SK-N-SH (cell line): ENCODE data around the gene NCAPH2. TPM values are rescaled to one million over a fixed set of nuclear protein-coding genes. Genes with fewer than 3 reads are reported as not detected.

Source experiments
- CTCF ChIA-PET: fragments of 300-600, 350-600 bp; formaldehyde crosslinking; extraction: SDS; loops from one replicate; lab custom pipeline; 2021; lab: Yijun Ruan, JAX
- POLR2A ChIA-PET: fragments of 350-600 bp; sonication (Branson Sonifier 250); formaldehyde crosslinking; extraction: SDS; loops from one replicate; lab custom pipeline; 2020; ENCODE audit warnings: antibody characterized with exemption, inconsistent platforms; lab: Yijun Ruan, JAX
- DNase-seq: peaks from one replicate; pipeline ENCODE4 v3.0.0; 2012
- H2AFZ ChIP-seq: fragments of 200-600 bp; sonication (generic); 2 replicates; pipeline ENCODE4 v1.8.1; 2016; ENCODE audit warnings: antibody characterized with exemption, mild to moderate bottlenecking, low read depth
- H3F3A ChIP-seq: fragments of 200-600 bp; sonication (generic); replicated peaks from 2 replicates; pipeline ENCODE3; 2016; ENCODE audit warnings: antibody characterized with exemption, mild to moderate bottlenecking; ENCODE audit not compliant: insufficient read depth
- H3K27ac ChIP-seq, 2 experiments: fragments of 200-500 bp in 1 of 2; fragments of 200-600 bp in 1 of 2; sonication (Bioruptor generic) in 1 of 2; sonication (generic), shearing (Covaris generic) in 1 of 2; 2 replicates each; pipeline versions ENCODE4 v1.5.1 to v1.6.1; 2014 to 2016; ENCODE audit warnings: low read depth in 2 of 2, inconsistent platforms in 1 of 2, low read length in 1 of 2, mild to moderate bottlenecking in 1 of 2, mixed read lengths in 1 of 2
- H3K27me3 ChIP-seq: fragments of 200-600 bp; sonication (generic), shearing (Covaris generic); 2 replicates; pipeline ENCODE4 v1.6.1; 2016; ENCODE audit warnings: mixed run types; ENCODE audit not compliant: insufficient read depth
- H3K36me3 ChIP-seq, 2 experiments: fragments of 200-500 bp in 1 of 2; fragments of 200-600 bp in 1 of 2; sonication (Bioruptor generic) in 1 of 2; sonication (generic) in 1 of 2; replicated peaks in 1 of 2; 2 replicates each; pipeline versions ENCODE3 to v1.5.1; 2014 to 2016; ENCODE audit warnings: low read length in 1 of 2, mild to moderate bottlenecking in 1 of 2; ENCODE audit not compliant: insufficient read depth in 2 of 2, control insufficient read depth in 1 of 2
- H3K4me1 ChIP-seq, 2 experiments: fragments of 200-500 bp in 1 of 2; fragments of 200-600 bp in 1 of 2; sonication (Bioruptor generic) in 1 of 2; sonication (generic), shearing (Covaris generic) in 1 of 2; 2 replicates each; pipeline versions ENCODE4 v1.5.1 to v1.6.1; 2014 to 2016; ENCODE audit warnings: low read depth in 1 of 2, low read length in 1 of 2, mixed run types in 1 of 2; ENCODE audit not compliant: insufficient read depth in 2 of 2, control insufficient read depth in 1 of 2
- H3K4me2 ChIP-seq: fragments of 200-600 bp; sonication (generic), shearing (Covaris generic); 2 replicates; pipeline ENCODE4 v1.6.1; 2017; ENCODE audit warnings: mixed run types
- H3K4me3 ChIP-seq, 2 experiments: fragments of 200-500 bp in 1 of 2; fragments of 200-600 bp in 1 of 2; sonication (Bioruptor generic) in 1 of 2; sonication (generic), shearing (Covaris generic) in 1 of 2; 2 replicates each; pipeline versions ENCODE4 v1.5.1 to v1.8.1; 2014 to 2016; ENCODE audit warnings: low read depth in 2 of 2, inconsistent platforms in 1 of 2, low read length in 1 of 2, mild to moderate bottlenecking in 1 of 2, mixed read lengths in 1 of 2, moderate library complexity in 1 of 2
- H3K79me2 ChIP-seq: fragments of 200-600 bp; sonication (generic); 2 replicates; pipeline ENCODE4 v1.8.1; 2017; ENCODE audit warnings: mild to moderate bottlenecking; ENCODE audit not compliant: insufficient read depth
- H3K9ac ChIP-seq: fragments of 200-600 bp; sonication (generic); 2 replicates; pipeline ENCODE4 v1.6.1; 2017; ENCODE audit warnings: mixed run types
- H3K9me2 ChIP-seq: fragments of 200-600 bp; sonication (generic); 2 replicates; pipeline ENCODE4 v1.6.1; 2017; ENCODE audit warnings: mixed run types
- H3K9me3 ChIP-seq: fragments of 200-600 bp; sonication (generic); 2 replicates; pipeline ENCODE4 v1.6.1; 2017; ENCODE audit warnings: mixed run types, mild to moderate bottlenecking, moderate library complexity
- H4K20me1 ChIP-seq: fragments of 200-600 bp; sonication (generic); 2 replicates; pipeline ENCODE4 v1.6.1; 2017; ENCODE audit warnings: mild to moderate bottlenecking, mixed run types; ENCODE audit not compliant: insufficient read depth
- CHD2 ChIP-seq: fragments of 150-350 bp; IDR thresholded peaks from 2 replicates; pipeline ENCODE4 v1.6.1; 2018; ENCODE audit warnings: low read length; ENCODE audit not compliant: partially characterized antibody
- CTCF ChIP-seq: fragments of 200-600 bp; sonication (generic); IDR thresholded peaks from 2 replicates; pipeline ENCODE4 v1.6.1; 2017; ENCODE audit warnings: antibody characterized with exemption, mild to moderate bottlenecking, moderate library complexity
- EP300 ChIP-seq, 2 experiments: IDR thresholded peaks; 2 replicates each; pipeline versions ENCODE4 v1.4.0 to v1.6.1; 2012; ENCODE audit warnings: borderline replicate concordance in 1 of 2, low read depth in 1 of 2, low read length in 1 of 2
- EZH2phosphoT487 ChIP-seq: fragments of 200-600 bp; sonication (generic); IDR thresholded peaks from 2 replicates; pipeline ENCODE4 v1.6.1; 2017; ENCODE audit warnings: low read depth, mixed run types, mild to moderate bottlenecking, antibody characterized with exemption, moderate library complexity, borderline replicate concordance
- FOXJ3 ChIP-seq: sonication (generic); formaldehyde crosslinking; IDR thresholded peaks from 2 replicates; pipeline ENCODE4 v1.5.1; 2020; ENCODE audit warnings: mild to moderate bottlenecking, missing genetic modification reagents
- GABPA ChIP-seq: IDR thresholded peaks from 2 replicates; pipeline ENCODE4 v1.4.0; 2012; ENCODE audit warnings: low read depth, mild to moderate bottlenecking
- GATA2 ChIP-seq: sonication (generic); formaldehyde crosslinking; IDR thresholded peaks from 2 replicates; pipeline ENCODE4 v1.5.0; 2020; ENCODE audit warnings: mild to moderate bottlenecking, missing genetic modification reagents
- JUND ChIP-seq: IDR thresholded peaks from 2 replicates; pipeline ENCODE4 v1.4.0; 2012
- MAX ChIP-seq: IDR thresholded peaks from 2 replicates; pipeline ENCODE4 v1.4.0; 2012; ENCODE audit warnings: low read depth
- MEF2A ChIP-seq: IDR thresholded peaks from 2 replicates; pipeline ENCODE4 v1.4.0; 2012; ENCODE audit warnings: low read depth, borderline replicate concordance
- MXI1 ChIP-seq: IDR thresholded peaks from 2 replicates; pipeline ENCODE4 v1.6.1; 2012; ENCODE audit warnings: mild to moderate bottlenecking, low read depth, low read length, improper control_type of control experiment
- NRF1 ChIP-seq: IDR thresholded peaks from 2 replicates; pipeline ENCODE4 v1.6.1; 2012; ENCODE audit warnings: low read depth, mild to moderate bottlenecking, low read length
- POLR2AphosphoS5 ChIP-seq: IDR thresholded peaks from 2 replicates; pipeline ENCODE4 v1.6.1; 2012; ENCODE audit warnings: low read depth, low read length
- RAD21 ChIP-seq: IDR thresholded peaks from 2 replicates; pipeline ENCODE4 v1.6.1; 2012; ENCODE audit warnings: mild to moderate bottlenecking, low read length
- RCOR1 ChIP-seq: fragments of 150-350 bp; IDR thresholded peaks from 2 replicates; pipeline ENCODE4 v1.6.1; 2017; ENCODE audit warnings: antibody characterized with exemption, low read length
- SIN3A ChIP-seq: IDR thresholded peaks from 2 replicates; pipeline ENCODE4 v1.6.1; 2012; ENCODE audit warnings: low read depth, mild to moderate bottlenecking, low read length, moderate library complexity, borderline replicate concordance
- TEAD4 ChIP-seq: IDR thresholded peaks from 2 replicates; pipeline ENCODE4 v1.4.0; 2012; ENCODE audit warnings: mild to moderate bottlenecking, borderline replicate concordance; ENCODE audit not compliant: insufficient read depth
- YY1 ChIP-seq: IDR thresholded peaks from 2 replicates; pipeline ENCODE4 v1.4.0; 2012; ENCODE audit warnings: low read depth, mild to moderate bottlenecking
- ZBTB33 ChIP-seq: IDR thresholded peaks from 2 replicates; pipeline ENCODE4 v1.4.0; 2012; ENCODE audit warnings: low read depth, borderline replicate concordance
- WGBS: methylation state at CpG from one replicate; pipeline ENCODE4 v1.1.6; 2017; ENCODE audit warnings: low lambda C conversion rate; 5-methylcytosine and 5-hydroxymethylcytosine counted together
- polyA plus RNA-seq, 3 experiments: library from polyadenylated mRNA; depleted of rRNA; stranded (reverse); fragments of >200 nt; gene quantifications; 2 replicates each; pipeline ENCODE4 v1.2.3, GENCODE V29; 2012

The NCAPH2 gene
- polyA plus RNA-seq, 1 of the 3 experiments (the other 2 are of a cell fraction) = 22.4 TPM

DNA sequence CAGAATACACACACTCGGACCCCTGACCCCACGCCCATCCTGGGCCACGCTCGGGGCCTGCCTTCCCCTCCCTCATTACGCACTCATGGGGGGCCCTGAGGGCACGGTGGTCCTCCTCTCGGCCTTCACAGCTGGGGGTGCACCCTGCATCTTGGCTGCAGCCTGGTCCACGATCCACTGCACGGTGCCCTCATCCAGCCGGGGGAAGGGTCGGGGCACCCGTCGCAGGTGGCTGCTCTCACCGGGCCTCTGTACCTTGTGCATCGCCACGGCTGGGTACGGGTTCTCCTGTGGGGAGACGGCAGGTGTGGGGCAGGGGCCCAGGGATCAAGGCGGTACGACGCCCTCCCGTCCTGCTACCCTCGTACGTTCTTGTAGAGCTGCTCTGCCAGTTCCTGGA, 43.6 kb upstream of the NCAPH2 start:
- peaks cover 18% of the 10 kb centered on the region for H4K20me1 ChIP-seq
- no peak overlapping the region for H3K9ac ChIP-seq
- TF ChIP-seq TEAD4 = no peak
- no peak for TF ChIP-seq ZBTB33
- no peak for TF ChIP-seq MEF2A
- TF ChIP-seq RAD21 = no peak
- no peak for TF ChIP-seq CTCF
- no peak for TF ChIP-seq SIN3A
- no peak for TF ChIP-seq JUND
- no peak for TF ChIP-seq GABPA
- TF ChIP-seq MAX = no peak
- no peak for TF ChIP-seq NRF1
- no peak for TF ChIP-seq CHD2
- no peak for TF ChIP-seq EP300 (IDR thresholded peaks at IDR 0.05; ENCODE audit: borderline replicate concordance in 1 of 2, low read depth in 1 of 2, low read length in 1 of 2)
- TF ChIP-seq POLR2AphosphoS5 = no peak
- no peak for TF ChIP-seq EZH2phosphoT487
- TF ChIP-seq RCOR1 = no peak
- TF ChIP-seq GATA2 (CRISPR knock-in tag) = no peak
- TF ChIP-seq FOXJ3 = no peak
- no peak for TF ChIP-seq MXI1
- TF ChIP-seq YY1 = no peak
- no peaks in the 10 kb centered on the region for H3K4me1 ChIP-seq
- no peaks in the 10 kb centered on the region for H3K27me3 ChIP-seq
- no peak for DNase-seq
- no peak overlapping the region for H3K27ac ChIP-seq
- WGBS = 96% methylated on average over 8 of the region's 24 CpGs
- peaks cover 0 to 76% of the 10 kb centered on the region in 2 experiments for H3K36me3 ChIP-seq
- no peak overlapping the region for H3K4me3 ChIP-seq
- ChIA-PET CTCF (interaction anchor here (1.2 to 1.4 kb wide), 2 partner anchors 11 to 156 kb away, joined by 3 to 4 read pairs; no protein-coding TSS in a partner anchor), POLR2A (no interaction called here)
- no peak overlapping the region for H2AFZ ChIP-seq
- H3K9me2 ChIP-seq = no peaks in the 10 kb centered on the region
- no peaks in the 10 kb centered on the region for H3F3A ChIP-seq
- H3K9me3 ChIP-seq = no peaks in the 10 kb centered on the region
- H3K79me2 ChIP-seq = peaks cover 14% of the 10 kb centered on the region; the same call in 1 of the 2 replicates
- no peak overlapping the region for H3K4me2 ChIP-seq
